Endothelial cell of umbilical vein (primary cell): ENCODE measurements around the gene HBQ1. TPM values are rescaled to one million over a fixed set of nuclear protein-coding genes. Genes with fewer than 3 reads are reported as not detected.
A peak's percentile ranks its signal among the peaks of the same experiment; 100 is the strongest.
"Not testable (repeated sequence)": the region's sequence is repeated elsewhere in the genome, so short reads cannot be mapped to it uniquely, and the experiment has no call there.

ENCODE experiments used
- BruUV-seq: library from RNA; stranded (reverse); fragments of 400-500 nt; replicated peaks from 2 replicates; lab custom pipeline; 2021; lab: Mats Ljungman, UMichigan
- CTCF ChIA-PET: fragments of 300-600, 350-600 bp; sonication (Branson Sonifier 250); formaldehyde crosslinking; loops from one replicate; lab custom pipeline; 2021; ENCODE audit warnings: antibody characterized with exemption, inconsistent platforms; lab: Charles Lee
- POLR2A ChIA-PET: fragments of 300-600, 350-600 bp; sonication (Branson Sonifier 250); formaldehyde crosslinking; loops from one replicate; lab custom pipeline; 2021; ENCODE audit warnings: antibody characterized with exemption, inconsistent platforms; lab: Charles Lee
- DNase-seq: peaks from one replicate; pipeline ENCODE4 v3.0.0-alpha.2; 2011; ENCODE audit warnings: low read depth, low spot score
- FAIRE-seq: peaks from 2 replicates; lab custom pipeline; 2011; peaks lifted over from hg19 to GRCh38; lab: Jason Lieb, UNC
- H2AFZ ChIP-seq: 2 replicates; pipeline ENCODE4 v1.6.0; 2012; ENCODE audit warnings: low read depth, low read length, control low read depth, inconsistent platforms
- H3K27ac ChIP-seq: 2 replicates; pipeline ENCODE4 v1.5.1; 2011; ENCODE audit warnings: low read depth, mild to moderate bottlenecking, control low read depth, low read length, moderate library complexity; ENCODE audit not compliant: insufficient read depth
- H3K27me3 ChIP-seq, 2 experiments: 2 replicates each; pipeline versions ENCODE4 v1.6.0 to v1.6.1; 2011; ENCODE audit warnings: low read length in 2 of 2, mixed read lengths in 1 of 2; ENCODE audit not compliant: control insufficient read depth in 2 of 2, insufficient read depth in 2 of 2
- H3K36me3 ChIP-seq, 2 experiments: 2 replicates in 1 of 2; 3 replicates in 1 of 2; pipeline ENCODE4 v1.5.1; 2011; ENCODE audit warnings: low read length in 2 of 2, mild to moderate bottlenecking in 1 of 2, moderate library complexity in 1 of 2; ENCODE audit not compliant: control insufficient read depth in 2 of 2, insufficient read depth in 2 of 2; ENCODE audit errors: extremely low read depth in 1 of 2
- H3K4me1 ChIP-seq: 3 replicates; pipeline ENCODE4 v1.5.1; 2011; ENCODE audit warnings: mild to moderate bottlenecking, low read length; ENCODE audit not compliant: control insufficient read depth, insufficient read depth; ENCODE audit errors: extremely low read depth
- H3K4me2 ChIP-seq: 2 replicates; pipeline ENCODE4 v1.6.1; 2011; ENCODE audit warnings: low read length, control low read depth, mixed read lengths; ENCODE audit not compliant: insufficient read depth
- H3K4me3 ChIP-seq, 3 experiments: fragments of 200-600 bp in 1 of 3; sonication (generic), shearing (Covaris generic) in 1 of 3; replicated peaks in 1 of 3; 2 replicates each; pipeline ENCODE4 v1.5.1; 2011 to 2016; ENCODE audit warnings: control low read depth in 3 of 3, low read length in 3 of 3, mild to moderate bottlenecking in 2 of 3, inconsistent platforms in 1 of 3, low read depth in 1 of 3, moderate library complexity in 1 of 3; ENCODE audit not compliant: insufficient read depth in 1 of 3
- H3K79me2 ChIP-seq: 2 replicates; pipeline ENCODE4 v1.6.0; 2012; ENCODE audit warnings: low read length, inconsistent platforms; ENCODE audit not compliant: control insufficient read depth, insufficient read depth
- H3K9ac ChIP-seq: replicated peaks from 2 replicates; pipeline ENCODE3; 2011; ENCODE audit warnings: low read length, control low read depth; ENCODE audit not compliant: insufficient read depth; ENCODE audit errors: extremely low read depth
- H3K9me1 ChIP-seq: replicated peaks from 3 replicates; pipeline ENCODE4 v1.6.0; 2011; ENCODE audit warnings: mild to moderate bottlenecking, low read length; ENCODE audit not compliant: control insufficient read depth, insufficient read depth; ENCODE audit errors: extremely low read depth
- H3K9me3 ChIP-seq: replicated peaks from 2 replicates; pipeline ENCODE4 v1.5.1; 2012; ENCODE audit warnings: low read length, inconsistent platforms; ENCODE audit not compliant: control insufficient read depth, insufficient read depth
- H4K20me1 ChIP-seq: replicated peaks from 2 replicates; pipeline ENCODE3; 2011; ENCODE audit warnings: mild to moderate bottlenecking, low read length; ENCODE audit not compliant: control insufficient read depth, insufficient read depth; ENCODE audit errors: extremely low read depth
- EZH2 ChIP-seq: IDR thresholded peaks from 2 replicates; pipeline ENCODE4 v1.6.1; 2012; ENCODE audit warnings: borderline replicate concordance, low read depth, mild to moderate bottlenecking, moderate library complexity, low read length, inconsistent platforms; ENCODE audit not compliant: severe bottlenecking
- MYC ChIP-seq: IDR thresholded peaks from one replicate; pipeline ENCODE4 v1.6.1; 2011; ENCODE audit warnings: mild to moderate bottlenecking, low read depth, low read length
- dilution Hi-C: fragments of 300-500 bp; cut with MboI; formaldehyde crosslinking; loops from one replicate; pipeline ENCODE4 v1.15.0; 2019; ENCODE audit warnings: low sequenced_read_pairs; ENCODE audit not compliant: extremely low pct_ligation_motif_present
- intact Hi-C: fragments of 100-400 bp; cut with micrococcal nuclease; formaldehyde crosslinking; loops from one replicate; pipeline ENCODE4 v1.10.0; 2022
- polyA plus RNA-seq, 4 experiments: library from polyadenylated mRNA; depleted of rRNA in 3 of 4; stranded (reverse) in 3 of 4; unstranded in 1 of 4; fragments of >200 nt; gene quantifications; 2 replicates each; pipeline versions ENCODE4 v1.2.1 to v1.2.3, GENCODE V29; 2011 to 2012; ENCODE audit warnings: missing spikeins in 1 of 4
- total RNA-seq: library from RNA; stranded (reverse); gene quantifications from 2 replicates; pipeline ENCODE4 v1.2.3, GENCODE V29; 2021

Gene HBQ1
- total and polyA plus RNA-seq, 2 donors (not counting 3 experiments of a cell fraction or from before 2014, with no cell fraction given): 0.75 TPM; not detected in 1

DNA sequence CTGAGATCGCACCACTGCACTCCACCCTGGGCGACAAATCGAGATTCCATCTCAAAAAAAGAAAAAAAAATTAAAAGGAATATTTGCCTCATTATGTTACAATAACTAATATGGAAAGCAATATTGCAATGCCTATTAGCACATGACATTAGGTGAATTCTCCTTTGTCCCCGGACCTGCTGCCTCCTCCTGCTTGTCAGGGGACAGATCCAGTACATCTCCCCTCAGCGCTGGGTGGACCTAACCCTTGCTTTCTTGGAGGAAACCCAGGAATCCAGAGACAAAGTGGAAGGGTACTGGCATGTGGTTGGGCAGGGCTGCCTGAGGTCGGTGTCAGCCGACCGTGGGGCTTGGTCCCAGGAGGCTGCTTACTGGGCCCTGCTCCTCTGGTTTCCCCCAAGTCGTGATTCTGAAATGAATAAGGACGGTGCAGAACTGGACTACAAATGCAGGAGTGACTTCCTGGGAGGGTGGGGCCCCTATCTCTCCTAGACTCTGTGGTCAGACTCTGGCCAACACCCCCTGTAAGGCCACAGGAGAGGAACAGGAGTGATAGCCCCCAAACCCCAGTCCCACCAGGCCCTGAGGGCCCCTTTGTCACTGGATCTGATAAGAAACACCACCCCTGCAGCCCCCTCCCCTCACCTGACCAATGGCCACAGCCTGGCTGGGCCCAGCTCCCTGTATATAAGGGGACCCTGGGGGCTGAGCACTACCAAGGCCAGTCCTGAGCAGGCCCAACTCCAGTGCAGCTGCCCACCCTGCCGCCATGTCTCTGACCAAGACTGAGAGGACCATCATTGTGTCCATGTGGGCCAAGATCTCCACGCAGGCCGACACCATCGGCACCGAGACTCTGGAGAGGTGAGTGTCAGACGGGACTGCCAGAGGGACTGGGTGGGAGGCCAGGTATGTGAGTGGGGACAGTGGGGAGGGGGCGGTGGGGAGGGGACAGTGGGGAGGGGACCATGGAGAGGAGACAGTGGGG is 27.8 kb upstream of the HBQ1 start, which contains the start of gene HBZ:
TSS of gene HBZ (plus strand) at position 504 of the 988 bp plus-strand sequence. CDS start at position 770, 266 bp downstream.
- no peak within 1 kb of the TSS for H3K27ac ChIP-seq
- H3K9ac ChIP-seq: no peak within 1 kb of the TSS
- BruUV-seq: no TSS peak
- H3K9me1 ChIP-seq: no peaks in the 10 kb centered on the region
- CTCF ChIA-PET: no interaction called here
- no peak for FAIRE-seq
- dilution Hi-C loops (no loop called here), intact Hi-C loops (no loop called here)
- no peak within 1 kb of the TSS for H2AFZ ChIP-seq
- no peaks in the 10 kb centered on the region for H3K79me2 ChIP-seq
- H3K9me3 ChIP-seq: no peaks in the 10 kb centered on the region
- H3K27me3 ChIP-seq: peaks cover 6 to 7% of the 10 kb centered on the region in 2 experiments
- no peak within 1 kb of the TSS for H3K4me3 ChIP-seq
- DNase-seq: no peak
- H3K36me3 ChIP-seq: no peaks in the 10 kb centered on the region
- no peaks in the 10 kb centered on the region for H4K20me1 ChIP-seq
- TF ChIP-seq EZH2 (peak; percentile 38), MYC (no peak)
- no peak within 1 kb of the TSS for H3K4me2 ChIP-seq
- POLR2A ChIA-PET: no interaction called here
- peaks cover 9% of the 10 kb centered on the region for H3K4me1 ChIP-seq

- H3K4me3 ChIP-seq, H3K9me3 ChIP-seq, H3K9ac ChIP-seq, H3K4me1 ChIP-seq, H3K4me2 ChIP-seq, H3K27ac ChIP-seq, CTCF ChIA-PET, H3K36me3 ChIP-seq, DNase-seq, H4K20me1 ChIP-seq, H3K27me3 ChIP-seq, BruUV-seq, intact Hi-C loops, dilution Hi-C loops, H3K79me2 ChIP-seq, POLR2A ChIA-PET, H3K9me1 ChIP-seq, H2AFZ ChIP-seq, FAIRE-seq: not testable (repeated sequence)
Measured at GRCh38 chr16:153129-153521, 27.1 kb upstream of the HBQ1 start.

- H4K20me1 ChIP-seq, H3K79me2 ChIP-seq, H3K27ac ChIP-seq, BruUV-seq, DNase-seq, POLR2A ChIA-PET, H2AFZ ChIP-seq, dilution Hi-C loops, H3K4me1 ChIP-seq, H3K9me3 ChIP-seq, H3K9me1 ChIP-seq, H3K27me3 ChIP-seq, H3K4me2 ChIP-seq, H3K9ac ChIP-seq, intact Hi-C loops, H3K4me3 ChIP-seq, H3K36me3 ChIP-seq, CTCF ChIA-PET: not testable (repeated sequence)
- FAIRE-seq: peak; percentile 55
Measured at GRCh38 chr16:153550-154216, 26.6 kb upstream of the HBQ1 start.
